D721Med (cell line): ENCODE measurements around the gene CACNA1G.

ENCODE experiments used
- DNase-seq: peaks from one replicate; pipeline ENCODE4 v3.0.0; 2011; ENCODE audit warnings: low spot score; ENCODE audit not compliant: insufficient read length
- FAIRE-seq: peaks from 2 replicates; lab custom pipeline; 2011; peaks lifted over from hg19 to GRCh38; lab: Jason Lieb, UNC
- TF ChIP-seq, protein P1 (sequence below): IDR thresholded peaks from 2 replicates; pipeline ENCODE4 v1.5.1; 2012; ENCODE audit warnings: mild to moderate bottlenecking, control low read depth; ENCODE audit not compliant: insufficient read depth; ENCODE audit errors: missing control alignments

Gene CACNA1G

DNA sequence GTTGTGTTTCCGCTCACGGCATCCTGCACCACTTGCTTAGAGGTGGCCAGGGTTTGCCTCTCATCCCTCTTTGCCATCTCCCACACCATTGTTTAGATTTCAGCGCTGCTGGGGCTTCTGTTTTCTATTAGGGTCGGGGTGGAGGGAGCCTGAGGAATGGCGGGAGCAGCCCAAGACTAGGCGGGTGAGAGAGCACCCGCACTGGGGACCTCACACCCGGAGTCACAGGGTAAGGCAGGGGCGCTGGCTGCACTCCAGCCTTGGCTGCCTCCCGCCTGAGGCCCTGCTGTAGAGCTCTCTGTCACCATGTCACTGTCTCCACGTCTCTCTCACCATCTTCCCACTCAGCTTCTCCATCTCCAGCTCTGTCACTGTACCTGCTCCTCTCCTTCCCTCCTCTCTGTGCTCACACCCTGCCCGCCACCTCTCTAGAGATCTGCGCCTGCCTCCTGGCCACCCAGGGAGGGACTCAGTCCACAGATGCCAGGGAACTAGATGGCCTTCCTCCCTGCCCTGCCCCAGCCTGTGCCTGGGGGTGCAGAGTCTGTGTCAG, 41.4 kb downstream of the CACNA1G start:
- TF ChIP-seq, protein P1, sequence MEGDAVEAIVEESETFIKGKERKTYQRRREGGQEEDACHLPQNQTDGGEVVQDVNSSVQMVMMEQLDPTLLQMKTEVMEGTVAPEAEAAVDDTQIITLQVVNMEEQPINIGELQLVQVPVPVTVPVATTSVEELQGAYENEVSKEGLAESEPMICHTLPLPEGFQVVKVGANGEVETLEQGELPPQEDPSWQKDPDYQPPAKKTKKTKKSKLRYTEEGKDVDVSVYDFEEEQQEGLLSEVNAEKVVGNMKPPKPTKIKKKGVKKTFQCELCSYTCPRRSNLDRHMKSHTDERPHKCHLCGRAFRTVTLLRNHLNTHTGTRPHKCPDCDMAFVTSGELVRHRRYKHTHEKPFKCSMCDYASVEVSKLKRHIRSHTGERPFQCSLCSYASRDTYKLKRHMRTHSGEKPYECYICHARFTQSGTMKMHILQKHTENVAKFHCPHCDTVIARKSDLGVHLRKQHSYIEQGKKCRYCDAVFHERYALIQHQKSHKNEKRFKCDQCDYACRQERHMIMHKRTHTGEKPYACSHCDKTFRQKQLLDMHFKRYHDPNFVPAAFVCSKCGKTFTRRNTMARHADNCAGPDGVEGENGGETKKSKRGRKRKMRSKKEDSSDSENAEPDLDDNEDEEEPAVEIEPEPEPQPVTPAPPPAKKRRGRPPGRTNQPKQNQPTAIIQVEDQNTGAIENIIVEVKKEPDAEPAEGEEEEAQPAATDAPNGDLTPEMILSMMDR, result no peak
- DNase-seq, result no peak
- no peak for FAIRE-seq

DNA sequence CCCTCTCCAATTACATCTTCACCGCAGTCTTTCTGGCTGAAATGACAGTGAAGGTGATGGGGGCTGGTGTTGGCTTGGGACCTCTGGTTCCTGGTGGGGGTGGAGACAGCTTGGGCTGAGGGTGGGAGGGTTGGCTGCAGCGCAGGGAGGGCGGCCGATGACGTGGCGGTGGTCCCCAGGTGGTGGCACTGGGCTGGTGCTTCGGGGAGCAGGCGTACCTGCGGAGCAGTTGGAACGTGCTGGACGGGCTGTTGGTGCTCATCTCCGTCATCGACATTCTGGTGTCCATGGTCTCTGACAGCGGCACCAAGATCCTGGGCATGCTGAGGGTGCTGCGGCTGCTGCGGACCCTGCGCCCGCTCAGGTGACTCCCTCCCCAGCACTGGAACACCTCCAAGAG, 42.3 kb downstream of the CACNA1G start:
- DNase-seq (no peak), FAIRE-seq (no peak)
- TF ChIP-seq, protein P1, result no peak

DNA sequence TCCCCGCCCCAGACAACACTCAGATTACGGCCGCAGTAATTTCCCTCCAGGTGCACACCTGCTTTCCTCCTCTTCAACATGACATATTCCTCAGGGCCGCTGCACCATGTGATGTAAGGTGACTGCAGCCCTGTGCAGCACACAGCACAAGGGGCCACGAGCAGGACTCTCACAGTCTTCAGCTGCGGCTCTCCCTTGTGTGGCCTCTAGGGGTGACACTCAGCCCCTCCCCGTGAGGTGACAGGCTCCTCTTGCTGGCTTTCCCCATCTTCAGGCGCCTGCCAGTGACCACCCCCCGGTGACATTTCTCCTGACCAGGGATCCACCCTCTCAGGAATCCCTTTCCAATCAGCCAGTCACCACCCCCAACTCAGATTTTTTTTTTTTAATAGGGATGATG, 42.8 kb downstream of the CACNA1G start:
- TF ChIP-seq, protein P1, result peak; percentile 3
- DNase-seq (no peak), FAIRE-seq (no peak)

DNA sequence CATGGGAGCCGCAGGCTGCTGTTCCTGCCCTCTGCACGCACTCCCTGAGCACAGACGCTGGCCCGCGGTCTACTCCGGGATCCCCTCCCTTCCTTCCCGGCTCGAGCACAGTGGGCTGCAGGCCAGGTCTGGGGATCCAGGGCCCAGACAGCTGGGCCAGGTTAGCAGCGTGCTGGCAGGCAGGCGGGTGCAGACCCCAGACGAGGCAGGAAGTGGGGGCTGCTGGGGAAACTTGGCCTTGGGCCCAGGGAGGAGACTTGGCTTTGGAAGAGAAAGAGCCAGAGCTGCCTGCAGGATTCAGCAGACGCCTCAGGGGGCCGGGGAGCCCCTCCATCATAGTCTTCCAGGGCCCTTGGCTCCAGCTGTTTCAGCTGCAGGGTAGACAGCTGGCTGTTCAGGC, 44.0 kb downstream of the CACNA1G start:
- TF ChIP-seq, protein P1, result no peak
- FAIRE-seq (no peak), DNase-seq (no peak)

DNA sequence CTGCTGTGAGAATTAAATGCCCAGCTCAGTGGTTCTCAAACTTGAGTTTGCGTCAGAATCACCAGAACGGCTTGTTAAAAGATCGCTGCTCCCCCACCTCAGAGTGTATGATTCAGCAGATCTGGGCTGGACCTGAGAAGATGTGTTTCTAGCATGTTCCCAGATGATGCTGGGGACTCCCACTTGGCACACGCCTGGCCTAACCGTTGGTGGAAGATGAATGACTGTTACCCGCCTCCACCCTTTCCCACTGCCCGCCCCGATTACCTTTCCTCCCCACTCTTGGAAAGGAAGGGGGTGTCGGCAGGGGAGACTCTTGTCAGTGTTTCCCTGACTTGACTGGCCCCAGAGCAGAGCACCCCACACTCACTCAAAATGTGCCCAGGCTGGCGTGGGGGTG, 44.9 kb downstream of the CACNA1G start:
- FAIRE-seq (no peak), DNase-seq (no peak)
- TF ChIP-seq, protein P1, result no peak

DNA sequence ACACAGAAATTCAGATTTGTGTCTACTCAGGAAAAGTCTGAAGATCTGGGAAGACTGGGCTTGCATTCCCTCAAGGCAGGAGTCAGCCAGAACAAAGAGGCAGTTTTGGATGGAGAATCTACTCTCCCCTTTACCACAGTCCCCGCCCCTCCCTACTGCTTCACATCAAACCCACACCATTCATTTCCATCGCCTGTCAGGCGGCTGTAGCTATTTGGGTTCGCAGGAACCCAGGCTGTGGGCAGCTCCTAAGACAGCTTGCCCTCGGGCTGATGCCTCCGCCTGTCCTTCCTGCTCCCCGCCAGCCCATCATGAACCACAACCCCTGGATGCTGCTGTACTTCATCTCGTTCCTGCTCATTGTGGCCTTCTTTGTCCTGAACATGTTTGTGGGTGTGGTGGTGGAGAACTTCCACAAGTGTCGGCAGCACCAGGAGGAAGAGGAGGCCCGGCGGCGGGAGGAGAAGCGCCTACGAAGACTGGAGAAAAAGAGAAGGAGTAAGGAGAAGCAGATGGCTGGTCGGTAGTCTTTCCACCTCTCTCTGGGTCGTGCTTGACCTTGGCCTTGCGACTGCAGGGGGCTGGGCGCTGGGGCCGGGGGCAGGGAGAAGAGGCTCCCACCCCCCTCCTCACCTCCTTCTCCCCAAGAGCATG, 47.1 kb downstream of the CACNA1G start:
- DNase-seq (no peak), FAIRE-seq (no peak)
- TF ChIP-seq, protein P1, result no peak

DNA sequence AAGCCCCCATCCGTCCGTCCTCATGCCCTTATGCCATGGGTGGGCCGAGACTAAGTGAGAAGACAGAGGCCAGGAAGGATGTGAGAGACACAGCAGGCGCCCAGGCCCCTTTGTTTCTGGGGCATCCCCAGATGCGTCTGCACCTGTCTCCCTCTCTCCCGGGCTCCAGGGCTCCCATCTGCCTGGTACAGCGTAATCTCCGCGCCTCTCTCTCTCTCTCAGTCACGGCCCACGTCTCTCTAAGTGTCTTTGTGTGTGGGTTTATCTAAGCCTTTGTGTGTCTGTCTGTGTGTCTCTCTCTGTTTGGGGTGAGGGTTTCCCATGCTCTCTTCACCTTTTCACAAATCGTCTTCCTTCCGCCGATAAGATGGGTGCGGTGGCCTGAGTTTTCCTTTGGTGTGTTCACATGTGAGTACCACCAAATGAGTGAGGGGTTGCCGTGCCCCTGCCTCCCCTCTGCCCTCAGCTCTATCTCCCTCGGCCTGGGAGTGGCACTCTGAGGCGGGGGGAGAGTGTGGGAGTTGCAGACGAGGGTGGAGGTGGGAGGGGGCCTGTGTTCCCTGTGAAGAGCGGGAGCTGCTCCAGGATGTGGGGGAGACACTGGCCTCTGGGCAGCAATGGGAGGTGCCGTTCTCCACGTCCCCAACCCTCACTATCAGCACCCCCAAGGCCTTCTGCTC, 48.3 kb downstream of the CACNA1G start:
- TF ChIP-seq, protein P1, result no peak
- DNase-seq (no peak), FAIRE-seq (no peak)
